Gastroesophageal sphincter (tissue), 4 donors: ENCODE data around the gene DDIAS. TPM values are rescaled to one million over a fixed set of nuclear protein-coding genes. Genes with fewer than 3 reads are reported as not detected.
"Not testable (repeated sequence)": the region's sequence is repeated elsewhere in the genome, so short reads cannot be mapped to it uniquely, and the experiment has no call there.

Experiments used
- ATAC-seq: fragments of 150-250 bp; one replicate; pipeline ENCODE4 v1.9.1; 2016; ENCODE audit warnings: mild to moderate bottlenecking, moderate library complexity
- H3K27ac ChIP-seq, 4 donors: fragments of 200-600 bp; sonication (generic) in 3 of 4; 1 replicate in 3 of 4; 2 replicates in 1 of 4; pipeline ENCODE4 v1.5.1; 2016 to 2019
- H3K27me3 ChIP-seq: fragments of 200-600 bp; sonication (generic); one replicate; pipeline ENCODE4 v1.5.1; 2019
- H3K36me3 ChIP-seq, 2 donors: fragments of 200-600 bp; sonication (generic); one replicate each; pipeline ENCODE4 v1.5.1; 2019; ENCODE audit warnings: control low read depth in 1 of 2
- H3K4me1 ChIP-seq, 3 donors: fragments of 200-600 bp; sonication (generic); 1 replicate in 2 of 3; 2 replicates in 1 of 3; pipeline ENCODE4 v1.5.1; 2016 to 2019; ENCODE audit warnings: control low read depth in 2 of 3
- H3K4me3 ChIP-seq, 2 donors: fragments of 200-600 bp; sonication (generic); one replicate each; pipeline ENCODE4 v1.5.1; 2019; ENCODE audit warnings: mild to moderate bottlenecking in 1 of 2, moderate library complexity in 1 of 2
- H3K9me3 ChIP-seq, 3 donors: fragments of 200-600 bp; sonication (generic); one replicate each; pipeline ENCODE4 v1.5.1; 2017 to 2019; ENCODE audit warnings: control low read depth in 2 of 3
- EP300 ChIP-seq: sonication (generic); formaldehyde crosslinking; IDR thresholded peaks from one replicate; pipeline ENCODE4 v1.6.1; 2017; ENCODE audit warnings: antibody characterized with exemption, mild to moderate bottlenecking
- POLR2A ChIP-seq, 2 donors: fragments of 450-650 bp; IDR thresholded peaks; one replicate each; pipeline ENCODE4 v1.6.1; 2017; ENCODE audit warnings: antibody characterized with exemption in 2 of 2, mild to moderate bottlenecking in 2 of 2, moderate library complexity in 1 of 2
- POLR2AphosphoS5 ChIP-seq: sonication (generic); formaldehyde crosslinking; IDR thresholded peaks from one replicate; pipeline ENCODE4 v1.6.1; 2017; ENCODE audit warnings: antibody characterized with exemption
- WGBS, 2 donors: methylation state at CpG; one replicate each; pipeline ENCODE4 v1.1.5; 2018; ENCODE audit warnings: low coverage in 1 of 2; 5-methylcytosine and 5-hydroxymethylcytosine counted together
- total RNA-seq, 4 donors: library from RNA; depleted of rRNA; stranded (reverse); fragments of >200 nt; gene quantifications; one replicate each; pipeline ENCODE4 v1.1.0, GENCODE V29; 2016
- TF ChIP-seq, protein P1 (sequence below), 4 experiments: fragments of 200-600 bp in 2 of 4; fragments of 450-650 bp in 2 of 4; sonication (generic) in 1 of 4; IDR thresholded peaks; one replicate each; pipeline ENCODE4 v1.5.1; 2017 to 2019; ENCODE audit warnings: antibody characterized with exemption in 4 of 4, mild to moderate bottlenecking in 2 of 4, moderate library complexity in 2 of 4

The DDIAS gene
- total RNA-seq, 4 donors from 2014 or later = 0.31 to 2.3 (median 1.0) TPM

GRCh38 chr11:82906236-82906635 is 4.7 kb downstream of the DDIAS start:
- Histone ChIP-seq H3K27me3 (no peaks in the 10 kb centered on the region), H3K4me3 (no peak overlapping the region), H3K27ac (no peak overlapping the region), H3K9me3 (no peaks in the 10 kb centered on the region), H3K36me3 (no peaks in the 10 kb centered on the region), H3K4me1 (peaks cover 0 to 9% (median 0%) of the 10 kb centered on the region in 3 donors)
- TF ChIP-seq, protein P1, sequence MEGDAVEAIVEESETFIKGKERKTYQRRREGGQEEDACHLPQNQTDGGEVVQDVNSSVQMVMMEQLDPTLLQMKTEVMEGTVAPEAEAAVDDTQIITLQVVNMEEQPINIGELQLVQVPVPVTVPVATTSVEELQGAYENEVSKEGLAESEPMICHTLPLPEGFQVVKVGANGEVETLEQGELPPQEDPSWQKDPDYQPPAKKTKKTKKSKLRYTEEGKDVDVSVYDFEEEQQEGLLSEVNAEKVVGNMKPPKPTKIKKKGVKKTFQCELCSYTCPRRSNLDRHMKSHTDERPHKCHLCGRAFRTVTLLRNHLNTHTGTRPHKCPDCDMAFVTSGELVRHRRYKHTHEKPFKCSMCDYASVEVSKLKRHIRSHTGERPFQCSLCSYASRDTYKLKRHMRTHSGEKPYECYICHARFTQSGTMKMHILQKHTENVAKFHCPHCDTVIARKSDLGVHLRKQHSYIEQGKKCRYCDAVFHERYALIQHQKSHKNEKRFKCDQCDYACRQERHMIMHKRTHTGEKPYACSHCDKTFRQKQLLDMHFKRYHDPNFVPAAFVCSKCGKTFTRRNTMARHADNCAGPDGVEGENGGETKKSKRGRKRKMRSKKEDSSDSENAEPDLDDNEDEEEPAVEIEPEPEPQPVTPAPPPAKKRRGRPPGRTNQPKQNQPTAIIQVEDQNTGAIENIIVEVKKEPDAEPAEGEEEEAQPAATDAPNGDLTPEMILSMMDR (IDR thresholded peaks at IDR 0.05) = peak; percentile 52 to 63 (median 58)
- no peak for TF ChIP-seq POLR2A (IDR thresholded peaks at IDR 0.05)
- ATAC-seq = no peak
- WGBS, 2 donors = 42 to 47% methylated on average over 1 of the region's 1 CpG

- Histone ChIP-seq H3K9me3 (peaks cover 0 to 2% (median 0%) of the 10 kb centered on the region in 3 donors), H3K27me3 (no peaks in the 10 kb centered on the region), H3K27ac (no peak overlapping the region), H3K36me3 (no peaks in the 10 kb centered on the region), H3K4me1 (peaks cover 0 to 5% (median 0%) of the 10 kb centered on the region in 3 donors), H3K4me3 (no peak overlapping the region)
- no peak for ATAC-seq
- 23 to 32% methylated on average over 2 of the region's 2 CpGs for WGBS, 2 donors
- TF ChIP-seq EP300 = no peak
- no peak for TF ChIP-seq POLR2AphosphoS5
- TF ChIP-seq POLR2A (IDR thresholded peaks at IDR 0.05) = no peak
- TF ChIP-seq, protein P1 (IDR thresholded peaks at IDR 0.05) = no peak
These were observed 5.4 kb downstream of the DDIAS start for GRCh38 chr11:82906931-82907330.

DNA sequence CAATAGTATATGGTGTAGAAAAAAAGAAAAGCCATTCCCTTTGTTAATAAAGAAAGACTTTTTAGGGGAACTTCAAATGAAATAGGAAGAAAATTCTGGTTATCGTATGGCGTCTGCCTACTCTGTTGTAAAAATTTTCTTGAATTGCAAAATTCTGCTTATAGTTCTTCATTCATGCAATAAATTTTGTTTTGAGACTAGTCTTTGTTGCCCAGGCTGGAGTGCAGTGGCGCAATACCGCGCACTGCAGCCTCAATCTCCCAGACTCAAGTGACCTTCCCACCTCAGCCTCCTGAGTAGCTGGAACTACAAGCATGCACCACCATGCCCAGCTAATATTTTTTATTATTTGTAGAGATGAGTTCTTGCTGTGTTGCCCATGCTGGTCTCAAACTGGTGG is 5.8 kb downstream of the DDIAS start:
- no peaks in the 10 kb centered on the region for H3K27me3 ChIP-seq
- peaks cover 0 to 6% (median 0%) of the 10 kb centered on the region in 3 donors for H3K9me3 ChIP-seq
- no peak for ATAC-seq
- H3K36me3 ChIP-seq = no peaks in the 10 kb centered on the region
- H3K4me3 ChIP-seq = no peak overlapping the region
- no peak for TF ChIP-seq EP300
- TF ChIP-seq POLR2A (IDR thresholded peaks at IDR 0.05) = no peak
- TF ChIP-seq, protein P1 (IDR thresholded peaks at IDR 0.05) = no peak
- TF ChIP-seq POLR2AphosphoS5 = no peak
- H3K27ac ChIP-seq = no peak overlapping the region
- 90 to 98% methylated on average over 5 of the region's 5 CpGs for WGBS, 2 donors
- H3K4me1 ChIP-seq = peaks cover 0 to under 1% (median 0%) of the 10 kb centered on the region in 3 donors

- Histone ChIP-seq H3K27ac (no peak overlapping the region), H3K9me3 (peaks cover 0 to 6% (median 0%) of the 10 kb centered on the region in 3 donors), H3K36me3 (no peaks in the 10 kb centered on the region), H3K4me3 (no peak overlapping the region), H3K27me3 (no peaks in the 10 kb centered on the region), H3K4me1 (no peaks in the 10 kb centered on the region)
- TF ChIP-seq EP300 (no peak), POLR2A (IDR thresholded peaks at IDR 0.05) (no peak), POLR2AphosphoS5 (no peak)
- TF ChIP-seq, protein P1 (IDR thresholded peaks at IDR 0.05) = no peak
- no peak for ATAC-seq
These were observed 6.8 kb downstream of the DDIAS start for GRCh38 chr11:82908311-82908710.

DNA sequence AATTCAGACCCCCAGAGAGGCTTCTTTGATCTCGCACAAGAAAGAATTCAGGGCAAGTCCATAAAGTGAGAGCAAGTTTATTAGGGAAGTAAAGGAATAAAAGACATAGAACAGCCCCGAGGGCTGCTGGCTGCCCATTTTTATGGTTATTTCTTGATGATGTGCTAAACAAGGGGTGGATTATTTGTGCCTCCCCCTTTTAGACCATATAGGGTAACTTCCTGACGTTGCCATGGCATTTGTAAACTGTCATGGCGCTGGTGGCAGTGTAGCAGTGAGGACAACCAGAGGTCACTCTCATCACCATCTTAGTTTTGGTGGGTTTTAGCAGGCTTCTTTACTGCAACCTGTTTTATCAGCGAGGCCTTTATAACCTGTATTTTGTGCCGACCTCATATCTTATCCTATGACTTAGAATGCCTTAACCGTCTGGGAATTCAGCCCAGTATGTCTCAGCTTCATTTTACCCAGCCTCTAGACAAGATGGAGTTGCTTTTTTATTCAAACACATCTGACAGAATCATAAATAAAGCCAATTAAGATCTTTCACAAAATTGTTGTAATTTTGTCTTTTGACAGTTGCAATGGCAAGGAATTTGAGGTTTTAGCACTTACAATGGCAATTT is 7.6 kb downstream of the DDIAS start:
- ATAC-seq = no peak
- TF ChIP-seq EP300 (no peak), POLR2AphosphoS5 (no peak), POLR2A (IDR thresholded peaks at IDR 0.05) (no peak)
- TF ChIP-seq, protein P1 (IDR thresholded peaks at IDR 0.05) = no peak
- Histone ChIP-seq H3K27ac (no peak overlapping the region), H3K36me3 (no peaks in the 10 kb centered on the region), H3K27me3 (no peaks in the 10 kb centered on the region), H3K9me3 (peaks cover 0 to 6% (median 0%) of the 10 kb centered on the region in 3 donors), H3K4me1 (no peaks in the 10 kb centered on the region), H3K4me3 (no peak overlapping the region)
- WGBS, 2 donors = 72 to 75% methylated on average over 3 to 6 of the region's 7 CpGs

DNA sequence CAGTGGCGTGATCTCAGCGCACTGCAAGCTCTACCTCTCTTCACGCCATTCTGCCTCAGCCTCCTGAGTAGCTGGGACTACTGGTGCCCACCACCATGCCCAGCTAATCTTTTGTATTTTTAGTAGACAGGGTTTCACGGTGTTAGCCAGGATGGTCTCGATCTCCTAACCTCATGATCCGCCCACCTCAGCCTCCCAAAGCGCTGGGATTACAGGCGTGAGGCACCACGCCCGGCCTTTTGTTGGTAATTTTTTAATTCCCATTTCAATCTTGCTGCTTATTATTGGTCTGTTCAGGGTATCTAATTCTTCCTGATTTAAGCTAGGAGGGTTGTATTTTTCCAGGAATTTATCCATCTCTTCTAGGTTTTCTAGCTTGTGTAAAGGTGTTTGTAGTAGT is 18.2 kb downstream of the DDIAS start:
- H3K9me3 ChIP-seq, ATAC-seq, H3K4me1 ChIP-seq, H3K4me3 ChIP-seq, H3K27ac ChIP-seq, H3K36me3 ChIP-seq, H3K27me3 ChIP-seq: not testable (repeated sequence)
- WGBS, 2 donors = 93 to 98% methylated on average over 9 of the region's 10 CpGs

DNA sequence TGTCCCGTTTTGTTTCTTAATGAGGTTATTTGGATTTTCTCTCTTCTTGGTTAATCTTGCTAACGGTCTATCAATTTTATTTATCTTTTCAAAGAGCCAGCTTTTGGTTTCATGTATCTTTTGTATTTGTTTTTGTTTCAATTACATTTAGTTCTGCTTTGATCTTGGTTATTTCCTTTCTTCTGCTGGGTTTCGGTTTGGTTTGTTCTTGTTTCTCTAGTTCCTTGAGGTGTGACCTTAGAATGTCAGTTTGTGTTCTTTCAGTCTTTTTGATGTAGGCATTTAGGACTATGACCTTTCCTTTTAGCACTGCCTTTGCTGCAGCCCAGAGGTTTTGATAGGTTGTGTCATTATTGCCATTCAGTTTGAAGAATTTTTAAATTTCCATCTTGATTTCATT is 18.7 kb downstream of the DDIAS start:
- ATAC-seq, H3K27ac ChIP-seq, H3K4me3 ChIP-seq, H3K36me3 ChIP-seq, H3K9me3 ChIP-seq, H3K4me1 ChIP-seq, H3K27me3 ChIP-seq: not testable (repeated sequence)
- WGBS, 2 donors = 73 to 75% methylated on average over 3 of the region's 3 CpGs
